Gastroesophageal sphincter (tissue), 3 donors: ENCODE data around the gene CCDC188.

Experiments used
- CTCF ChIP-seq, 4 experiments: fragments of 200-600 bp in 2 of 4; fragments of 450-650 bp in 2 of 4; sonication (generic) in 1 of 4; IDR thresholded peaks; one replicate each; pipeline ENCODE4 v1.5.1; 2017 to 2019; ENCODE audit warnings: antibody characterized with exemption in 4 of 4, mild to moderate bottlenecking in 2 of 4, moderate library complexity in 2 of 4
- EP300 ChIP-seq: sonication (generic); formaldehyde crosslinking; IDR thresholded peaks from one replicate; pipeline ENCODE4 v1.6.1; 2017; ENCODE audit warnings: antibody characterized with exemption, mild to moderate bottlenecking
- POLR2A ChIP-seq, 2 donors: fragments of 450-650 bp; IDR thresholded peaks; one replicate each; pipeline ENCODE4 v1.6.1; 2017; ENCODE audit warnings: antibody characterized with exemption in 2 of 2, mild to moderate bottlenecking in 2 of 2, moderate library complexity in 1 of 2
- POLR2AphosphoS5 ChIP-seq: sonication (generic); formaldehyde crosslinking; IDR thresholded peaks from one replicate; pipeline ENCODE4 v1.6.1; 2017; ENCODE audit warnings: antibody characterized with exemption

GRCh38 chr22:20170170-20170569 is 19.3 kb upstream of the CCDC188 start:
- TF ChIP-seq POLR2A (IDR thresholded peaks at IDR 0.05) (no peak), CTCF (IDR thresholded peaks at IDR 0.05) (no peak), POLR2AphosphoS5 (no peak), EP300 (no peak)
